Measurements from ENCODE around the gene ACTN1.

The ACTN1 gene

DNA sequence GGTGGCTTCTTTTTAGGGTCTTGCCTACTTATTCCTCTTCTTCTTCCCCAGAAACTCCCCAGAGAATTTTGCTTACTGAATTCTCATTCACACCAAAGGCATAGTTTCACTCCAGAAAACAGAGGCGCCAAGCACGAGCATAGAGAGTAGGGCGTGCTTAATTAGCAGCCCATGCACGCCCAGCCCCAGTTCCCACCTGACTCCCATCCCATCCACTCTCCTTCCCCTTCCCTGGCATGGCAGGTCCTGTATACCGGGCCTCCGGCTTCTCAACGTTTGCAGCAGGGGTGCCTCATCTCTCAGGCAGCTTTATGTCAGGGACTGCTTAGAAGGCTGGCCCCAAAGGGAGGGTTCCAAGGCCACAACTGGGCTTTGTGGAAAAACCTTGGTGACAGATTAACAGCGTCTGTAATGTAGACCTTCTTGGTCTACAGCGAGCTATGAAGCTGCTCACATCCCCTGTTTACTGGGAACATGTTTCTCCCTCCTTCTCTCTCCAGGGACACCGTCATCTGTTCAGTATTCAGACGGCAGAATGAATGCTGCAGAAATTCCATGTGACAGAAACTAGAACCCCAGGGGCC, 62.7 kb downstream of the ACTN1 start:
- no peak for DNase-seq (ENCODE audit: low read depth)

GRCh38 chr14:68913516-68913915, 65.6 kb downstream of the ACTN1 start:
- no peak for DNase-seq (ENCODE audit: low read depth)

DNA sequence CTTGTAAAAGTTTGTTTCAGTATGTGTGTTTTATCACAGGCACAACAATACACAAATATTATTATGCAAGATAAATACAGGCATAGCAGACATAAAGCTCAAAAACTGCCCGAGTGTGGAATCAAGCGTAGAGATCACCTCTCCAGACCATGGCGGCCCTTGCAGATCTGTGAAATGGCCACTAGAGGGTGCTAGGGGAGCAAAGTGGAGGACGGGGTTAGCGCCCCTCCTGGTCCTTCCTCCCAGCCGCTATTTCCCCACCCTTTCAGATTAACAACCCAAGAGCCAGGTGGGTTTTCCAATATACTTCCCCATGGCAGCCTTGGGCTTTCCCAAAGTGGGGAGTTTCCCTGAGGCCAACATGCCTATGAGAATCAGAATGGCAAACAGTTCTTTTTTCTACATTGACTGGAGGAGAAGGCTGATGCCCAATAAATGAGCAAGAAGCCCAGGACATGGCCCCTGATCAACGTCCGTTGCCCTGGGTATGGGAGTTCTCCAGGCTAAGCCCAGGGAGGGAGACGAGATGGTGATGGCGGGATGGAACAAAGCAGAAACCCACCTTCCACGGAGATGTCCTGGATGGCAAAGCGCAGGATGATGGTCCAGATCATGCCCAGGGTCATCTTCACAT, 67.4 kb downstream of the ACTN1 start:
- DNase-seq (ENCODE audit: low read depth), result peak; percentile 54

GRCh38 chr14:68910540-68910939, 68.6 kb downstream of the ACTN1 start:
- DNase-seq (ENCODE audit: low read depth), result no peak

DNA sequence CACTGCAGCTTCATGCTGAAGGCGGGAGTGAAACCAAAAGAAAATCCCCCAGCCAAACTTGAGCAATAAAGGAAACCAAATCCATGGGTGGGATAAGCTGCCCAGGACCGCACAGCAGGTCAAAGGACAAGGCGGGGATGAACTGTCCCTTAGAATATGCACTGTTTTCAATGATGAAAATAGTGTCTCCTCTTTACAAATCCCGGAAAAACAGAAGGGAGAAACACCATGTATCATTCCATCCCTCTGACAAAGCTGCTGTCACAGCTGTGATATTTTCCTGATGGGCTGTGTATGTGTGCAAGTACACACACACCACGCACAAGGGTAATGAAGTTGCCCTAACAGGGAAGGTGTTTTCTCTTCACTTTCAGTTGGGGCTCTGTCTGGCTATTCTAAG, 70.3 kb downstream of the ACTN1 start:
- no peak for DNase-seq (ENCODE audit: low read depth)

DNA sequence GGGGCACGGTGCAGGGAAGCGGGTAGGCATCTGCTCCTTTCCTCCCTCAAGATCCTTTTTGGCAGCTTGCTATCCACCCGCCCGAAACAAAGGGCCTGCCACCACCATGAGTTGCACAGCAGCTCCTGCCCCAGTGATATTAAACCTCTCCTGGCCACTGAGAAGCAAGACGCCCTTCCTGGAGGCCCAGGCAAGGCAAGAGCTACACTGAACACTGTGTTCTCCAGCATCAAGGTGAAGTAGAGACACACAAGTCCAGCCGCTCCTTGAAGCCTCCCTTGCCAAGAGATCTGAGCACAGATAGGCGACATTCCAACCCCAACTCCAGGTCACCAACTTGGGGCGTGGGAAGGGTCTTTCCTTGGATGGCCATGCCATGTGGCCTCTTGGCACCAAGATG, 70.9 kb downstream of the ACTN1 start:
- no peak for DNase-seq (ENCODE audit: low read depth)

DNA sequence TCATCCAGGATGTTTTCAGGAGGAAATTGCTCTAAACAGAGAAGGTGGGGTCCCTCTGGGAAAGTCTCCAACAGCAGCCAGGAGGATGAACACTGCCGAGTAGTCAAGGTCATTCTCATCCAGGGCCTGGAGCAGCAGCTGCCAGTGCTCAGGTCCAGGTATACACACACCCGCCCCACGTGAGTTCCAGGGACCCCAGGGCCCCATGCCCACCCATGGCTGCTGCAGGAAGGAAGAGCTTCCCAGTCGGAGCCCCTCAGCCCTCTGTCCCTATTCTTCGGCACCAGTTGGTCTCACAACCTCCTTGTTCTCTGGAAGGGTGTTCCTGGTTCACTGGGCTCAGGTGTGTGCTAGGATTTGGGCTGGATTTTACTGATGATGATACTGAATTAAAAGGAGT, 72.7 kb downstream of the ACTN1 start:
- DNase-seq (ENCODE audit: low read depth), result no peak

- DNase-seq (ENCODE audit: low read depth), result no peak
Measured at GRCh38 chr14:68905107-68905895, 73.8 kb downstream of the ACTN1 start.

DNA sequence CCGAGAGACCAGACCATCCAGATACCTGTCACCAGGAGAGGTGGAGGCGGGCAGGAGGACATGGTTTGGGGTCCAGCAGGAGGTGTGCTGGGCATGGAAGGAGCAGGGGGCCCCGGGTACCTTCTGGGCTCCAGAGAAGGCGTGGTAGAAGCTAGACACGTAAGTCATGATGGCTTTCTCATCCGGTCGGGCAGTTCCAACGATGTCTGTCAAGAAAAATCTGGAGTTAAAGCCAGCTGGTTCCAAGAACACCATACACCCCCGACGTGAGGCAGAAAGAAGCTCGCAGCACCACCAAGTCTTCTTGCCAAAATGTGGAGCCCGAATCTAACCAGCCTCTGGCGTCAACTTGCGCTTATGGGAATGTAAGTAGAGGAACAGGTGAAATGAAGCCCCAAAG, 76.7 kb downstream of the ACTN1 start:
- no peak for DNase-seq (ENCODE audit: low read depth)

DNA sequence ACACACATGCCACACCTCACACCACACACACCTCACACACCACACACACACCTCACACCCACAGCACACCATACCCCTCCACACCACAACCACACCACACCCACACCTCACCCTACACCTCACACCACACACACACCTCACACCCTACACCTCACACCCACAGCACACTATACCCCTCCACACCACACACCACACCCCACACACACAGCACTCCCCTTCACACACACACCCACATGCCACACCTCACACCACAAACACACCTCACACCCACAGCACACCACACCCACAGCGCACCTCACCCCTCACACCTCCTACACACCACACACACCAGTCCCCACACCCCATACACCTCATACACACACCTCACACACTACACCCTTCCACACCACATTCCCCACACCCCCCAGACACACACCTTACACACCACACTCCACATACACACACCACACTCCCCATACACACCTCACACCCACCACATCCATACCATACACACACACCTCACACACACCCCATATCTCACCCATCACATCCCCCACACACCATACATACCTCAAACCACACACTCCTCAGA, 80.0 kb downstream of the ACTN1 start:
- no peak for DNase-seq (ENCODE audit: low read depth)

DNA sequence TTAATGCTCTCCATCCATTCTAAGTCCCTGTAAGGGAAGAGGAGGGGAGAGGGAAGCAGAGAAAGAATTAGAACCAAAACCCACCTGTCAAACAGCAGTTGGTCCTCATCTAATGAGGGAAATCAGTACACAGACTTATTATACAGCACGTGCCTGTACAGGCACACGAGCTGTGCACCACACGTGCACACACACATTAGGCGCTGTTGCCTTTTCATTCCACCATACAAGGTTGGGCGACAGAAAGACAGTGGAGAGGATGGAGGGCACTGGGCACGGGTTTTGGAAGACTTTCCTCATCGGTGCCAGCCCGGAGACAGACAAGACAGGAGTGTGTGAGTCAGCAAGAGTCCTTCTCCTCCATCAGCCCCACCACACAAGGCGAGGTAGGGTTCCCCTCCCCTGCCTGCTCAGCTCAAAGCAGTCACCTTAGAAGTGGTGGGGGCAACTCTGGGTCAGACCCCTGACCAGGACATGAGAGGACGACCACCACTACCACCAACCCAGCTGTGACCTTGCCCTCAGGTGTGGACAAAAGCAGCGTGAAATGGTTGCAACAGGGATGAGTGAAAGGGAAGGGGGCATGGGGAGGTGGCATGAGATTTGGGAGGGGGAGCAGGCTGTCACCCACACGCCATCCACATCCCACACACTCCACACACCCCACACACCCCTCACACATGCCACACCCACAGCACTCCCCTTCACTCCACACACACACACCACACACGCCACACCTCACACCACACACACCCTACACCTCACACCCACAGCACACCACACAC, 80.7 kb downstream of the ACTN1 start:
- DNase-seq (ENCODE audit: low read depth), result no peak

DNA sequence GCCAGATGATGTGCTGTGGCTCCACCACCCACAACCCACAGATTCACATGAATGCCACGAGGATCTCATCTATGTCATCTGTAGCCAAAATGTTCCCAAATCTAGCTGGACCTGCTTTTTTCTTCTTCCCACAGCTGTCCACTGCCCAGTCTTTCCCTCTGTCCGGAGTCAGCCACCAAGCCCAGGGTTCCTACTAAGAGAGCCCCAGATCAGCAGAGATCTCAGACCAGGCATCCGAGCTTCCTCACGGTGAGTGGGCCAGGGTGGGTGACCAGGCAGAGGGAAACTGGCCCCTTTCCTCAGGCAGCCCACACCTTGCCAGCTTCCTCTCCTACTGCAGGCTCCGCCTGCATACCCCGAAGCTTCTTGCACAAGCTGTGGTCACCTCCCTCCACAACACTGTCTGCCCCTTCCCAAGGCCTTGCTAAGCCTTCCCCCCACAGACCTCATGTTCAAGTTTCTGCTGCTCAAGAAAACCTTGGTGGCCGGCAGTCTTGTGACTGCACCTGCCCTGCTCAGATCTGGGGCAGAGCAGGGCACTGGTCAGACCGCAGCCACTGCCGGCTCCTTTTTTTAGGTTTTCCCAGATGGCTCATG, 81.4 kb downstream of the ACTN1 start:
- DNase-seq (ENCODE audit: low read depth), result no peak

GRCh38 chr14:68896132-68896531, 83.0 kb downstream of the ACTN1 start:
- no peak for DNase-seq (ENCODE audit: low read depth)

- peak; percentile 45 for DNase-seq (ENCODE audit: low read depth)
Measured at GRCh38 chr14:68894802-68895703, 84.0 kb downstream of the ACTN1 start.

- peak; percentile 54 for DNase-seq (ENCODE audit: low read depth)
Measured at GRCh38 chr14:68894123-68894522, 85.0 kb downstream of the ACTN1 start.

- no peak for DNase-seq (ENCODE audit: low read depth)
Measured at GRCh38 chr14:68893566-68893965, 85.5 kb downstream of the ACTN1 start.

DNA sequence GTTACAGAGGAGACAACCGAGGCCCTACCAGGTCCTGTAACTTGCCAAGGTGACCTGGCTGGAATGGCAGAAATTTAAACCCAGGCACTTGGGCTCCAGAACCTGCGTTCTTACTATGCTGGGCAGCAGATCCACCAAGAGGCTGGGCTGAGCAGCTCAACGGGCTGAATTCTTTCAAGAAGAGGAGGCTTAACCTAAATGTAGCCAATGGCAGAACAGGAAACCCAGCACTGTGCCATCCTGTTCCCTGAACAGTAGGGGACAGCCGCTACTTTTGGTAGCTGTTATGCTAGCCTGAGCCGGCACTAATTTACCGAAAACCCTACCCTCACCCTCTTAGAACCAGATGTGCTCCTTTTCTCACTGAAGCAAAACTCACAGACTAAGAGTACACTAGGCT, 86.1 kb downstream of the ACTN1 start:
- DNase-seq (ENCODE audit: low read depth), result no peak

GRCh38 chr14:68891851-68892660, 87.0 kb downstream of the ACTN1 start:
- peak; percentile 19 for DNase-seq (ENCODE audit: low read depth)

DNA sequence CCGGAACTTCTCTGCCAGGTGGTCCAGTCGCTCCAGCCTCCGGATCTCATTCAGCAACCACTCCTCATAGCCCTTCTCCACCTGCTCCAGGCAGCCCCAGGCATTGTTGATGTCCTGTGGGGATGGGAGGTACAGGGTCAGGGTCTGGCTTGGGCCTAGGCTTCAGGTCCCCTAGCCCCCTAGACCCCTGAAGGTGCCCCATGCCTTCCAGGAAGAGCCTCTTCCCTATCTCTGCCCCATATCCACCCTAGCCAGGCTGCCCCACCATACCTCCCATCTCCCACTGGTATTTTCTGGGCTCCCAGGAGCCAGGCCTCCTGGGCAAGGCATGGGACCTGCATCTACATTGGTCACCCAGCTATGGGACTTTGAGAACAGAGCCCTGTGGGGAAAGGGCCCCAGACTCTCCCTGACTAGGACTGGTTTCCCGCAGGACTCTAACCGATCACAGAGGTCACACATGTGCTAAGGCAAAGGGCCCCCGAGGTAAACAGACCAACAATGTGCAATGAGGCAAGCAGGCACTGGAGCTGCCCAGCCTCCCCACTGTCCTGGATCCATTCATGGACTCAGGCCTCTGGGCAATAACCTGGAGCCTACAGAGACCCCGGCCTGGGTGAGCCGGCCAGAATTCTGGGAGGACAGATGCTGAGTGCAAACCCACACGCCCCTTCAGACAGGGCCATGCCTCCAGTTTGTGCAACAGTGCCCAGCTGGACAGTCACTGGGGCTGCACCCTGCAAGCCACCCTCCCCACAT, 88.8 kb downstream of the ACTN1 start:
- no peak for DNase-seq (ENCODE audit: low read depth)

All from stromal cell of bone marrow (primary cell).